HepG2 (cell line): ENCODE results near the gene DDX19B. TPM values are rescaled to one million over a fixed set of nuclear protein-coding genes. Genes with fewer than 3 reads are reported as not detected.
A peak's percentile ranks its signal among the peaks of the same experiment; 100 is the strongest.

Experiments
- ARID4A ChIP-seq: sonication (generic); formaldehyde crosslinking; IDR thresholded peaks from 2 replicates; pipeline ENCODE4 v1.5.0; 2020; ENCODE audit warnings: mild to moderate bottlenecking, missing genetic modification reagents, borderline replicate concordance
- ATF6 ChIP-seq: sonication (generic); formaldehyde crosslinking; conservative IDR thresholded peaks from 2 replicates; pipeline ENCODE4 v1.4.0; 2020; ENCODE audit warnings: missing genetic modification reagents
- ETV5 ChIP-seq: IDR thresholded peaks from 2 replicates; pipeline ENCODE4 v1.6.1; 2018; ENCODE audit warnings: missing biosample characterization, missing genetic modification reagents, inconsistent platforms, borderline replicate concordance
- GZF1 ChIP-seq: sonication (generic); formaldehyde crosslinking; IDR thresholded peaks from 2 replicates; pipeline ENCODE4 v1.5.1; 2020; ENCODE audit warnings: mild to moderate bottlenecking, missing genetic modification reagents
- KIAA2018 ChIP-seq: sonication (generic); formaldehyde crosslinking; IDR thresholded peaks from 2 replicates; pipeline ENCODE4 v1.5.0; 2020; ENCODE audit warnings: mild to moderate bottlenecking, missing genetic modification reagents, borderline replicate concordance
- MXD1 ChIP-seq: sonication (generic); formaldehyde crosslinking; IDR thresholded peaks from 2 replicates; pipeline ENCODE4 v1.4.0; 2020; ENCODE audit warnings: mild to moderate bottlenecking, missing genetic modification reagents
- POLR2A ChIP-seq, 2 experiments: IDR thresholded peaks; 2 replicates each; pipeline ENCODE4 v1.6.1; 2011; ENCODE audit warnings: low read depth in 2 of 2, low read length in 2 of 2, mild to moderate bottlenecking in 1 of 2, moderate library complexity in 1 of 2; ENCODE audit not compliant: insufficient read depth in 1 of 2
- POLR2G ChIP-seq: fragments of 200-400 bp; formaldehyde crosslinking; IDR thresholded peaks from 2 replicates; pipeline ENCODE4 v1.6.1; 2018; ENCODE audit warnings: mild to moderate bottlenecking, low read depth, low read length, moderate library complexity
- ZHX1 ChIP-seq: sonication (generic); formaldehyde crosslinking; IDR thresholded peaks from 2 replicates; pipeline ENCODE4 v1.8.1; 2022; ENCODE audit warnings: low read depth, mild to moderate bottlenecking, missing genetic modification reagents
- polyA plus RNA-seq, 8 experiments: library from polyadenylated mRNA; depleted of rRNA in 3 of 8; stranded (reverse) in 7 of 8; unstranded in 1 of 8; fragments of >200 nt; fragmentation: Illumina TruSeq in 4 of 8; extraction: Trizol in 4 of 8; gene quantifications; 2 replicates each; pipeline versions ENCODE4 v1.2.1 to v1.2.3, GENCODE V29; 2011 to 2016; ENCODE audit warnings: low read depth in 4 of 8, missing spikeins in 1 of 8, mixed read lengths in 1 of 8; ENCODE audit not compliant: insufficient read depth in 1 of 8
- total RNA-seq, 5 experiments: library from RNA; depleted of rRNA; stranded (reverse); fragments of >200 nt; fragmentation: Illumina TruSeq; extraction: Trizol; gene quantifications; 2 replicates each; pipeline ENCODE4 v1.2.3, GENCODE V29; 2016; ENCODE audit warnings: low read depth in 1 of 5

Gene DDX19B
- total and polyA plus RNA-seq, 2 of the 13 experiments (the other 11 are each of a cell fraction or from before 2014, with no cell fraction given) = 36.2 to 40.0 TPM

- TF ChIP-seq KIAA2018 (CRISPR knock-in tag) = no peak
- TF ChIP-seq GZF1 (CRISPR knock-in tag) = peak; percentile 72; the same call in 1 of the 2 replicates
- TF ChIP-seq POLR2G = peak; percentile 84
- no peak; the same call in 1 of the 2 replicates for TF ChIP-seq ATF6
- peak; percentile 59; the same call in 1 of the 2 replicates for TF ChIP-seq MXD1 (CRISPR knock-in tag)
- TF ChIP-seq POLR2A (IDR thresholded peaks at IDR 0.05; ENCODE audit: insufficient read depth in 1 of 2, low read depth in 2 of 2, low read length in 2 of 2) = peak; percentile 30 to 85; a peak in 3 of 4 replicates
- TF ChIP-seq ARID4A (CRISPR knock-in tag) = peak; percentile 27; the same call in 1 of the 2 replicates
- peak; percentile 70; the same call in 1 of the 2 replicates for TF ChIP-seq ZHX1 (CRISPR knock-in tag)
- peak; percentile 52; the same call in 1 of the 2 replicates for TF ChIP-seq ETV5
These were observed 82.8 kb downstream of the DDX19B start (continued) for GRCh38 chr16:70381604-70382342.
